Fibroblast of pulmonary artery (primary cell): ENCODE results near the gene COL24A1.
A peak's percentile ranks its signal among the peaks of the same experiment; 100 is the strongest.
"Not testable (repeated sequence)": the region's sequence is repeated elsewhere in the genome, so short reads cannot be mapped to it uniquely, and the experiment has no call there.

Experiments used
- DNase-seq: peaks from one replicate; pipeline ENCODE4 v3.0.0-alpha.2; 2010; ENCODE audit warnings: low read depth
- H3K4me3 ChIP-seq: replicated peaks from 2 replicates; pipeline ENCODE4 v1.5.1; 2011; ENCODE audit warnings: low read depth, mild to moderate bottlenecking, control low read depth, low read length, moderate library complexity
- CTCF ChIP-seq: IDR thresholded peaks from 2 replicates; pipeline ENCODE4 v1.5.1; 2011; ENCODE audit warnings: mild to moderate bottlenecking, control low read depth, low read length, inconsistent platforms; ENCODE audit errors: missing control alignments

Gene COL24A1

GRCh38 chr1:85889870-85890269 lies 266.7 kb downstream of the COL24A1 start:
- TF ChIP-seq CTCF = no peak
- H3K4me3 ChIP-seq = no peak overlapping the region
- no peak for DNase-seq

- no peak overlapping the region for H3K4me3 ChIP-seq
- peak; percentile 22 for DNase-seq
- TF ChIP-seq CTCF = no peak
Observed at GRCh38 chr1:85888921-85889320, 267.7 kb downstream of the COL24A1 start.

GRCh38 chr1:85884372-85885035 lies 272.1 kb downstream of the COL24A1 start:
- peak; percentile 42 for DNase-seq
- H3K4me3 ChIP-seq = no peak overlapping the region
- TF ChIP-seq CTCF = peak; percentile 66

- H3K4me3 ChIP-seq = no peak overlapping the region
- DNase-seq = no peak
- TF ChIP-seq CTCF = no peak
Observed at GRCh38 chr1:85867189-85867588, 289.4 kb downstream of the COL24A1 start.

GRCh38 chr1:85865213-85865612 lies 291.4 kb downstream of the COL24A1 start:
- TF ChIP-seq CTCF = no peak
- peak; percentile 31 for DNase-seq
- no peak overlapping the region for H3K4me3 ChIP-seq

GRCh38 chr1:85864727-85865126 lies 291.8 kb downstream of the COL24A1 start:
- no peak overlapping the region for H3K4me3 ChIP-seq
- DNase-seq = no peak
- TF ChIP-seq CTCF = no peak

- H3K4me3 ChIP-seq, DNase-seq: not testable (repeated sequence)
Observed at GRCh38 chr1:85863639-85864038, 292.9 kb downstream of the COL24A1 start.
